GM12891 (cell line): ENCODE measurements around the gene MAGI1.

Experiments
- PAX5 ChIP-seq: IDR thresholded peaks from 2 replicates; pipeline ENCODE4 v1.6.1; 2011; ENCODE audit warnings: low read length, moderate library complexity, mild to moderate bottlenecking; ENCODE audit not compliant: insufficient read depth, severe bottlenecking
- POLR2A ChIP-seq: IDR thresholded peaks from 2 replicates; pipeline ENCODE4 v1.6.1; 2011; ENCODE audit warnings: low read depth, low read length, control low read depth
- POLR2AphosphoS5 ChIP-seq: IDR thresholded peaks from 2 replicates; pipeline ENCODE4 v1.6.1; 2011; ENCODE audit warnings: low read depth, low read length, control low read depth
- POU2F2 ChIP-seq: IDR thresholded peaks from 2 replicates; pipeline ENCODE4 v1.6.1; 2011; ENCODE audit warnings: low read depth, mild to moderate bottlenecking, control low read depth, low read length, moderate library complexity
- SPI1 ChIP-seq: IDR thresholded peaks from 2 replicates; pipeline ENCODE4 v1.6.1; 2011; ENCODE audit warnings: low read depth, low read length, control low read depth
- TAF1 ChIP-seq: IDR thresholded peaks from 2 replicates; pipeline ENCODE4 v1.6.1; 2011; ENCODE audit warnings: low read depth, low read length, control low read depth

DNA sequence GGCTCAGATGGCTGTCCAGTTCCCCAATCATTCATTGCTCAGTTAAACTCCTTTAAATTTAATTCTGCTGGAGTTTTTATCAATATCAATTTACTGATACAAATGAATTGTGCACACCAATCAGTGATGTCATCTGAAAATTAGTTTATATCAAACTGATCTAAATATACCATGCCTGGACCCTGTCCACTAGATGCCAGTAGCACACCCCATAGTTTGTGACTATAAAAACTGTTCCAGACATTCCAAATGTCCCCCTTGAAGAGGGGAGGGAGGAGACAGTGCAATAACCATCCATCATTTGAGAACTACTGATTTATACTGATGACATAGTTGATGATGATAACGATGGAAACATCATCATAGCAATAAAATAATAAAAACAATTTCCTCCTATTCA is 232.1 kb downstream of the MAGI1 start:
- TF ChIP-seq POLR2AphosphoS5, result no peak
- TF ChIP-seq PAX5, result no peak
- no peak for TF ChIP-seq TAF1
- TF ChIP-seq POLR2A, result no peak
- no peak for TF ChIP-seq SPI1
- no peak for TF ChIP-seq POU2F2
